Mammary microvascular endothelial cell (primary cell): ENCODE results near the gene KLRC3. TPM values are rescaled to one million over a fixed set of nuclear protein-coding genes. Genes with fewer than 3 reads are reported as not detected.

Experiments used
- total RNA-seq: library from RNA; depleted of rRNA; stranded (reverse); fragments of >200 nt; gene quantifications from 2 replicates; pipeline ENCODE4 v1.2.3, GENCODE V29; 2015

Gene KLRC3
- total RNA-seq, result not detected in 2 replicates

DNA sequence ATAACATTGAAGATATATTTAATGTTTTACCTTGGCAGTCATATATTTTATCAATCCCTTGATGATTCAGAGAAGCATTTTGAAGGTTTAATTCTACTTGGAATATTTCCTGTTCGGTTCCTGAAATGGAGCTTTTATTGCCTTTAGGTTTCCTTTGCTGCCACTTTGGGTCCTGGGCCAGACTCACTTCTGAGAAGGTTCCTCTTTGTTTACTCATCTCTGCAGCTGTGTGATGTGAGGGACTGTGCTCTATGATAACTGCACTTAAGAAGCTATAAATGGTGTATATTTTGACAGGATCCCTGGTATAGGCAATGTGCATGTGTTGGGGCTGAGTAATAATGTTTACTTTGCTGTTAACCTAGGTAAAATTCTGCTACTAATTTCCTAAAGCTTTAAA, at the start of gene KLRC3:
KLRC3 (minus strand) TSS at position 262 of the 400 bp plus-strand sequence; CDS start at position 217, 45 bp downstream.

DNA sequence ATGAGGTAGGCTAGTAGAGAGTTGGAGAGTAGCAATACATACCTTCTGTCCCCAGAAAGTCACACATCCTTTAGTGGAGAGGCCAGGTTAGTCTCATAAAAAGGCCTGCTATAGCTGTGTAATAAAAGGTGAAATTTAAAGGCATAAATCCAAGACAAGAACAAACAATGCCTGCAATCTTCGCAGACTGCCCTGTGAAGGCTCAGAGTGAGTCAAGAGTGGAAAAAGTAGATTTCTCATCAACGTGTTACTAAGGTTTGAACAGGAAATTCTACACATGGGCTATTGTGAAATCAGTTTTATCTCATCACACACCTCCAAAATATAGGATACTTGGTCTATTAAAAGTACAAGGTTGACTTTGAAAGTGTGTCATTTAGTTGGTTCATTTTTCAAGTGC, 32.8 kb upstream of the KLRC3 start, which contains the start of gene KLRC1:
KLRC1 (minus strand) TSS at position 222 of the 400 bp plus-strand sequence. CDS start 2,221 bp downstream, outside the sequence.

DNA sequence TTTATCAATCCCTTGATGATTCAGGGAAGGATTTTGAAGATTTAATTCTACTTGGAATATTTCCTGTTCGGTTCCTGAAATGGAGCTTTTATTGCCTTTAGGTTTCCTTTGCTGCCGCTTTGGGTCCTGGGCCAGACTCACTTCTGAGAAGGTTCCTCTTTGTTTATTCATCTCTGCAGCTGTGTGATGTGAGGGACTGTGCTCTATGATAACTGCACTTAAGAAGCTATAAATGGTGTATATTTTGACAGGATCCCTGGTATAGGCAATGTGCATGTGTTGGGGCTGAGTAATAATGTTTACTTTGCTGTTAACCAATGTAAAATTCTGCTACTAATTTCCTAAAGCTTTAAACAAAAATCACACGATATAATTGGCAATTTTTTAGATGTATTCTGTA, 15.4 kb upstream of the KLRC3 start, which contains the start of gene KLRC2:
KLRC2 (minus strand) TSS at position 195 of the 400 bp plus-strand sequence; CDS start at position 171, 24 bp downstream.

DNA sequence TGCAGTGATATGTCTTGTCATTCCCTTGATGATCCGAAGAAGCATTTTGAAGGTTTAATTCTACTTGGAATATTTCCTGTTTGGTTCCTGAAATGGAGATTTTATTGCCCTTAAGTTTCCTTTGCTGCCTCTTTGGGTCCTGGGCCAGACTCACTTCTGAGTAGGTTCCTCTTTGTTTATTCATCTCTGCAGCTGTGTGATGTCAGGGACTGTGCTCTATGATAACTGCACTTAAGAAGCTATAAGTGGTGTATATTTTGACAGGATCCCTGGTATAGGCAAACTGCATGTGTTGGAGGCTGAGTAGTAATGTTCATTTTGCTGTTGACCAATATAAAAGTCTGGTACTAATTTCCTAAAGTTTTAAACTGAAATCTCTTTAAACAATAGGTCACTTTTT, 11.0 kb downstream of the KLRC3 start, which contains the start of gene KLRC4:
KLRC4 (minus strand) TSS at position 366 of the 400 bp plus-strand sequence; CDS start at position 184, 182 bp downstream.

DNA sequence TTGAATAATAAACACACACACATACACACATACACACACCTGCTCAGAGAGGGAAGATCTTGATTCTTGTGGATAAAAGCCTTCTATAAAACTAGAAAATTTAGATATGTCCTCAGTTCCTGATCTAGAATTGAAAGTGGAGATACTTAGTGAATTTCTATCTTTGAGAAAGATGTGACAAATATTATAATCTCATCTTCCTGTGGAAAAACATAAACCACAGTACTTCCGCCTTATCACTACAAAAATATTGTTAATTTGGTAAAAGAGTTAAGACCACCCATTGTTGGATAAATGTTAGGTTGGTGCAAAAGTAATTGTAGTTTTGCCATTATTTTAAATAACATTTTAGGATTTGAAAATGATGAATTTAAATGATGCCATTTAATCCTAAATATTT, 30.5 kb downstream of the KLRC3 start, which contains the start of gene KLRK1:
KLRK1 (minus strand) TSS at position 138 of the 400 bp plus-strand sequence. CDS start 1,231 bp downstream, outside the sequence.

Other genes starting within 250 kb of the KLRC3 start
- gene OLR1, start 248.5 kb downstream of the KLRC3 start, total RNA-seq, result not detected in 2 replicates
- not detected in 2 replicates for gene TMEM52B, start 241.6 kb downstream of the KLRC3 start, total RNA-seq
- 27.2 and 29.2 TPM in 2 replicates for gene GABARAPL1, start 207.7 kb downstream of the KLRC3 start, total RNA-seq
- not detected in 2 replicates for gene KLRD1, start 112.7 kb downstream of the KLRC3 start, total RNA-seq
- gene KLRK1, start 30.6 kb downstream of the KLRC3 start, total RNA-seq, result not detected in 2 replicates
- not detected in 2 replicates for gene KLRC4, start 10.8 kb downstream of the KLRC3 start, total RNA-seq
- gene KLRC2, start 15.4 kb upstream of the KLRC3 start, total RNA-seq, result not detected in 2 replicates
- gene KLRC1, start 32.8 kb upstream of the KLRC3 start, total RNA-seq, result not detected in 2 replicates
- gene EIF2S3B, start 85.3 kb upstream of the KLRC3 start, total RNA-seq, result 0.59 and 0.67 TPM in 2 replicates
- gene MAGOHB, start 193.0 kb upstream of the KLRC3 start, total RNA-seq, result 21.0 and 21.1 TPM in 2 replicates